GM23248 (cell line): ENCODE data around the gene CYP39A1. TPM values are rescaled to one million over a fixed set of nuclear protein-coding genes. Genes with fewer than 3 reads are reported as not detected.

Experiments used
- DNase-seq: peaks from one replicate; pipeline ENCODE4 v3.0.0-alpha.2; 2015
- H2AFZ ChIP-seq: fragments of 200-600 bp; sonication (generic); 2 replicates; pipeline ENCODE4 v1.6.1; 2016; ENCODE audit warnings: antibody characterized with exemption
- H3F3A ChIP-seq: fragments of 200-600 bp; sonication (generic); 2 replicates; pipeline ENCODE4 v1.6.1; 2016; ENCODE audit warnings: mild to moderate bottlenecking, antibody characterized with exemption, mixed run types; ENCODE audit not compliant: insufficient read depth
- H3K27ac ChIP-seq: fragments of 200-600 bp; sonication (generic); 2 replicates; pipeline ENCODE4 v1.5.1; 2016; ENCODE audit warnings: mild to moderate bottlenecking
- H3K27me3 ChIP-seq: fragments of 200-600 bp; sonication (generic); replicated peaks from 2 replicates; pipeline ENCODE4 v1.6.1; 2016; ENCODE audit warnings: mild to moderate bottlenecking; ENCODE audit not compliant: insufficient read depth
- H3K36me3 ChIP-seq: fragments of 200-600 bp; sonication (generic); 2 replicates; pipeline ENCODE4 v1.6.1; 2016; ENCODE audit warnings: low read depth, mild to moderate bottlenecking
- H3K4me1 ChIP-seq: fragments of 200-600 bp; sonication (generic); 2 replicates; pipeline ENCODE4 v1.6.1; 2016; ENCODE audit warnings: mild to moderate bottlenecking; ENCODE audit not compliant: insufficient read depth
- H3K4me2 ChIP-seq: fragments of 200-600 bp; sonication (generic); one replicate; pipeline ENCODE4 v1.6.1; 2016; ENCODE audit warnings: mild to moderate bottlenecking; ENCODE audit not compliant: unreplicated experiment
- H3K4me3 ChIP-seq: fragments of 200-600 bp; sonication (generic); 2 replicates; pipeline ENCODE4 v1.5.1; 2016; ENCODE audit warnings: mild to moderate bottlenecking
- H3K79me2 ChIP-seq: fragments of 200-600 bp; sonication (generic); 2 replicates; pipeline ENCODE4 v1.6.1; 2016; ENCODE audit warnings: mild to moderate bottlenecking; ENCODE audit not compliant: insufficient read depth
- H3K9ac ChIP-seq: fragments of 200-600 bp; sonication (generic); 2 replicates; pipeline ENCODE4 v1.6.1; 2016; ENCODE audit warnings: mild to moderate bottlenecking
- H3K9me2 ChIP-seq: fragments of 200-600 bp; sonication (generic); 2 replicates; pipeline ENCODE4 v1.6.1; 2016; ENCODE audit warnings: mixed run types, mild to moderate bottlenecking, moderate library complexity; ENCODE audit not compliant: insufficient read depth
- H3K9me3 ChIP-seq: fragments of 200-600 bp; sonication (generic); one replicate; pipeline ENCODE4 v1.6.1; 2017; ENCODE audit warnings: low read depth
- H4K20me1 ChIP-seq: fragments of 200-600 bp; sonication (generic); 2 replicates; pipeline ENCODE4 v1.6.0; 2016; ENCODE audit not compliant: insufficient read depth
- EZH2 ChIP-seq: fragments of 200-600 bp; sonication (generic); IDR thresholded peaks from 2 replicates; pipeline ENCODE4 v1.6.1; 2018; ENCODE audit warnings: antibody characterized with exemption, mild to moderate bottlenecking; ENCODE audit not compliant: insufficient read depth, poor library complexity, severe bottlenecking
- EZH2phosphoT487 ChIP-seq: fragments of 200-600 bp; sonication (generic); IDR thresholded peaks from 2 replicates; pipeline ENCODE4 v1.6.1; 2018; ENCODE audit warnings: antibody characterized with exemption, moderate library complexity, mild to moderate bottlenecking, low read depth; ENCODE audit not compliant: insufficient read depth
- WGBS, 2 experiments: methylation state at CpG; one replicate each; pipeline ENCODE4 v1.1.6; 2015 to 2017; ENCODE audit warnings: low lambda C conversion rate in 2 of 2, low coverage in 1 of 2; ENCODE audit errors: missing lambda C conversion rate in 2 of 2; 5-methylcytosine and 5-hydroxymethylcytosine counted together
- in situ Hi-C: fragments of 300-500 bp; cut with MboI; formaldehyde crosslinking; loops from 2 replicates; pipeline ENCODE4 v1.15.0; 2020
- polyA plus RNA-seq: library from polyadenylated mRNA; unstranded; fragments of >200 nt; fragmentation: Nextera tagmentation; extraction: Ambion mirVana; gene quantifications from 2 replicates; pipeline ENCODE4 v1.2.1, GENCODE V29; 2016
- total RNA-seq: library from RNA; depleted of rRNA; stranded (reverse); fragments of >200 nt; shearing (Covaris generic); gene quantifications from 2 replicates; pipeline ENCODE4 v1.2.3, GENCODE V29; 2014; rRNA removed

Gene CYP39A1
- total and polyA plus RNA-seq, 2 experiments from 2014 or later = 0.46 TPM; not detected in 1

DNA sequence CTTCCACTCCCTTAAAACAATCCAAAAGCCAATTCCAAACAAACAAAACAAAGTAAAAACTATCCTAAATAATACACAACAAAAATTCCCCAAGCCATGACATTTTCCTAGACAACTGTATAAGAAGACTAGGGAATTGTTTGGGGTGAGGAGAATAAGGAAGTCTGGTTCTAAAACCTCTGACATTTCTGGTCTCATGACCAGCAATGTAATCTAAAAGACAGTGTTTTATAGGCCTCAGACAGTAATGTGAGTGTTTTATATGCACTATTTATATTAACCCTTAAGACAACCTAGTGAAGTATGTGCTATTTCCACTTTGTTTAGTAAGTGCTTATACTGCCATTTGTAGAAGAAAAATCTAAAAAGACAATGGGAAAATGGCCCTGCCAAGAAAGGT, 148.4 kb downstream of the CYP39A1 start:
- in situ Hi-C loops = no loop called here
- H4K20me1 ChIP-seq = no peaks in the 10 kb centered on the region
- DNase-seq = no peak
- H3F3A ChIP-seq = no peaks in the 10 kb centered on the region
- H3K4me3 ChIP-seq = no peak overlapping the region
- no peak overlapping the region for H3K27ac ChIP-seq
- TF ChIP-seq EZH2phosphoT487 (no peak), EZH2 (no peak)
- no peaks in the 10 kb centered on the region for H3K27me3 ChIP-seq
- H3K4me2 ChIP-seq = no peak overlapping the region
- no peaks in the 10 kb centered on the region for H3K9me2 ChIP-seq
- no peaks in the 10 kb centered on the region for H3K79me2 ChIP-seq
- H3K9ac ChIP-seq = no peak overlapping the region
- H3K4me1 ChIP-seq = no peaks in the 10 kb centered on the region
- no peaks in the 10 kb centered on the region for H3K9me3 ChIP-seq
- H2AFZ ChIP-seq = no peak overlapping the region
- no peaks in the 10 kb centered on the region for H3K36me3 ChIP-seq

DNA sequence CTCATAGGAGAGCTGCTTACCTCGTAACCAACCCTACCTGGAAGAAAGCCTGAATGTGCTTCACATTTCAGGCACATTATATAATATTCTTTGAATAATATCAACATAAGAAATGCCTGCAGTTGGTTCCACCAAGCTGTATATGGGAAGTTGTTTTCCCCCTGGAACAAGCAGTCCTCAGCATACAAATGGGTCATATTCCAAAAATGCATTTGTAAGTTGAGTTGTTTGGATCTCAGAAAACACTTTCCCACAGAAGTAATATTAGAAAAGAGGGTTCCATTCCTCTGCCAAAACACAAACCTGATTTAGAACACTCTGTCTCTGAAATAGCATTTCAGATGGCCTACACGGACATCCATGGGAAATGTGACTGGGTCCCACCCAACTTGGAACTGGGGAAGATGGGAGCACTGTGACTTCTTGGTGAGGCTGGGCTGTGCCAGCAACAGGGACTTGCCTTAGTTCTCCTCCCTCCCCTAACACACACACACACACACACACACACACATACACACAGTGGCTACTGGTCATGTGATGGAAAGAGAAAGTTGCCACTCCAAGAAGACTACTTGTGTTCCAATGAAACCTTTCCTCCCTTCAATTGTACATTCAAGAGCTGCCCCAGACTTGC, 150.0 kb downstream of the CYP39A1 start:
- WGBS, 2 experiments = 62% methylated on average over 2 of the region's 2 CpGs
- no peak for TF ChIP-seq EZH2phosphoT487
- TF ChIP-seq EZH2 = no peak

DNA sequence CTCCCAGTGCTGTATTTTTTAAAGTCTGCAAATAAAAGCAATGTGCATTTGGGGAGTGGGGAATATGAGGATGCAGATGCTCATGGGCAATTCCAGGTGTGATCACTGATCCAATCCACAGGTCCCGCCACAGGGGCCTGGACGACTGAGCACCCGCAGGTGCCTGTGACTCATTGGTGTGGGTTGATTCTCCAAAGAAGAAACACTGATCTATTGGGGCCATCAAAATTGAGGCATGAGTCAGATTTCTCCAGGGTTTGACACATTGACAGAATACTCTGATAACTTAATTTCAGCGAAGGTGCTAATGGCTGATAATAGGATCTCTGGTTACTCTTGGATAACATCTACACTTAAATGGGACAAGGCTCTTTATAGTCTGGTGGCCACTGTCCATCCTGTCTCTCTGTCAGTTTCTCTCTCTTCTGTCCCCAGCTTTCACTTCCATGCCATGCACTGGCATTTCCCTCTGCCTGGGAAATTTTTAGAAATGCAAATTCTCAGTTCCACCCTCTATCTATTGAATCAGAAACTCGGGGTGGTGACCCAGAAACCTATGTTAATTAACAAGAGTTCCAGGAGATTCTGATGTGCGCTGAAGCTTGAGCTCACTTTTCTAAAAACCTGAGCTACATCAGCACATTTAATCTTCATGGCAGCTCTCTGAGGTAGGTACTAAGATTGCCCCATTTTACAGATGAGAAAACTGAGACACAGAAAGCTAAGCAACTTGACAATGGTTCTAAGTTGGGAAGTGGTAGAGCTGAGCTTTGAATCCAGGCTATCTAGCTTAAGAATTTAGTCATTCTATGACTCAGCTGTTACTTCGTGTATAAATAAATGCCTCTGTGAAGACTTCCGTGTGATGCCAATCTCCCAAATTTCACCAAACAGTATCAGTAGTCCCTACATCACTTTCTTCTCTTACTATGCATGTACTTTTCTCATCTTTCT, 151.2 kb downstream of the CYP39A1 start:
- Histone ChIP-seq H3K27ac (no peak overlapping the region), H3K9me2 (no peaks in the 10 kb centered on the region), H3K27me3 (no peaks in the 10 kb centered on the region), H3K9ac (no peak overlapping the region), H3K4me2 (no peak overlapping the region), H4K20me1 (no peaks in the 10 kb centered on the region), H3K4me3 (no peak overlapping the region), H3K9me3 (no peaks in the 10 kb centered on the region), H3K4me1 (no peaks in the 10 kb centered on the region), H3F3A (no peaks in the 10 kb centered on the region), H3K79me2 (no peaks in the 10 kb centered on the region), H3K36me3 (no peaks in the 10 kb centered on the region), H2AFZ (no peak overlapping the region)
- TF ChIP-seq EZH2phosphoT487 (no peak), EZH2 (no peak)
- peak; percentile 63 for DNase-seq
- 70 to 72% methylated on average over 8 of the region's 8 CpGs for WGBS, 2 experiments
- in situ Hi-C loops = no loop called here

More for the DNA sequence above, 150.0 kb downstream of the CYP39A1 start:
- Histone ChIP-seq H3K9ac (no peak overlapping the region), H3K4me2 (no peak overlapping the region), H3K79me2 (no peaks in the 10 kb centered on the region), H3K27me3 (no peaks in the 10 kb centered on the region), H3F3A (no peaks in the 10 kb centered on the region), H3K9me2 (no peaks in the 10 kb centered on the region), H3K9me3 (no peaks in the 10 kb centered on the region), H3K4me3 (no peak overlapping the region), H3K36me3 (no peaks in the 10 kb centered on the region), H2AFZ (no peak overlapping the region), H3K4me1 (no peaks in the 10 kb centered on the region), H3K27ac (no peak overlapping the region), H4K20me1 (no peaks in the 10 kb centered on the region)
- no peak for DNase-seq
- in situ Hi-C loops = no loop called here

DNA sequence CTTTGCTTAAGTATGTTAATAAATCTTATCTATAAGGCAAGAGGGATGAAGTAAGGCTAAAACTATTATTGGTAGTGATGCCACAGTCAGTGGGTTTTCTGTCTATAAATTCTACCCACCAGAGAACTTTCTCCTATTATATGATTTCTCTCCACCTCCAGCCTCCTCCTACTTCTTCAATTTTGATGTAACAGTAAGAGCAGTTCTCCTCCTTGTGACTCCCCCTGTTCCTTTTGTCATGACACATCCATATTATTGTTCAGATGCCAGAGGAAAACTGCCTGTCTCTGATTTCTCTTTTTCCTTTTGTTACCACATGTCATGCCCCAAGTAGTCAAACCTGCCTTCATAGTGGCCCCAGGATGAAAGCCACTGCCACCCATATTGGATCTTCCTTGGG, 152.2 kb downstream of the CYP39A1 start:
- no peaks in the 10 kb centered on the region for H3K27me3 ChIP-seq
- H3K9me2 ChIP-seq = no peaks in the 10 kb centered on the region
- no peak overlapping the region for H3K9ac ChIP-seq
- no peak overlapping the region for H3K27ac ChIP-seq
- DNase-seq = no peak
- H3K9me3 ChIP-seq = no peaks in the 10 kb centered on the region
- no peak overlapping the region for H2AFZ ChIP-seq
- no peaks in the 10 kb centered on the region for H3K36me3 ChIP-seq
- no peaks in the 10 kb centered on the region for H3F3A ChIP-seq
- in situ Hi-C loops = no loop called here
- TF ChIP-seq EZH2phosphoT487 (no peak), EZH2 (no peak)
- H3K4me3 ChIP-seq = no peak overlapping the region
- no peaks in the 10 kb centered on the region for H3K79me2 ChIP-seq
- H4K20me1 ChIP-seq = no peaks in the 10 kb centered on the region
- H3K4me2 ChIP-seq = no peak overlapping the region
- H3K4me1 ChIP-seq = no peaks in the 10 kb centered on the region

Other genes with a start within 250 kb of the CYP39A1 start
- gene RCAN2, start 161.4 kb downstream of the CYP39A1 start, total RNA-seq = 6.5 and 7.6 TPM in 2 replicates
- 8.7 and 8.8 TPM in 2 replicates for gene RCAN2, start 161.4 kb downstream of the CYP39A1 start, polyA plus RNA-seq
- gene SLC25A27, start 157 bp upstream of the CYP39A1 start, total RNA-seq = 2.4 and 16.3 TPM in 2 replicates
- gene SLC25A27, start 157 bp upstream of the CYP39A1 start, polyA plus RNA-seq = 2.8 and 3.0 TPM in 2 replicates
- gene TDRD6, start 35.1 kb upstream of the CYP39A1 start, total RNA-seq = not detected in 2 replicates
- not detected in 2 replicates for gene TDRD6, start 35.1 kb upstream of the CYP39A1 start, polyA plus RNA-seq
- gene PLA2G7, start 82.6 kb upstream of the CYP39A1 start, total RNA-seq = not detected in 2 replicates
- not detected in 2 replicates for gene PLA2G7, start 82.6 kb upstream of the CYP39A1 start, polyA plus RNA-seq
- gene ANKRD66, start 94.1 kb upstream of the CYP39A1 start, total RNA-seq = not detected in 2 replicates
- gene ANKRD66, start 94.1 kb upstream of the CYP39A1 start, polyA plus RNA-seq = not detected in 2 replicates
- not detected in 2 replicates for gene MEP1A, start 140.6 kb upstream of the CYP39A1 start, total RNA-seq
- gene MEP1A, start 140.6 kb upstream of the CYP39A1 start, polyA plus RNA-seq = not detected in 2 replicates